ENCODE measurements around the gene LARP4B. TPM values are rescaled to one million over a fixed set of nuclear protein-coding genes. Genes with fewer than 3 reads are reported as not detected.
A peak's percentile ranks its signal among the peaks of the same experiment; 100 is the strongest.

LARP4B gene
- polyA plus RNA-seq, 1 of the 3 experiments (the other 2 are of a cell fraction), result 23.3 TPM

DNA sequence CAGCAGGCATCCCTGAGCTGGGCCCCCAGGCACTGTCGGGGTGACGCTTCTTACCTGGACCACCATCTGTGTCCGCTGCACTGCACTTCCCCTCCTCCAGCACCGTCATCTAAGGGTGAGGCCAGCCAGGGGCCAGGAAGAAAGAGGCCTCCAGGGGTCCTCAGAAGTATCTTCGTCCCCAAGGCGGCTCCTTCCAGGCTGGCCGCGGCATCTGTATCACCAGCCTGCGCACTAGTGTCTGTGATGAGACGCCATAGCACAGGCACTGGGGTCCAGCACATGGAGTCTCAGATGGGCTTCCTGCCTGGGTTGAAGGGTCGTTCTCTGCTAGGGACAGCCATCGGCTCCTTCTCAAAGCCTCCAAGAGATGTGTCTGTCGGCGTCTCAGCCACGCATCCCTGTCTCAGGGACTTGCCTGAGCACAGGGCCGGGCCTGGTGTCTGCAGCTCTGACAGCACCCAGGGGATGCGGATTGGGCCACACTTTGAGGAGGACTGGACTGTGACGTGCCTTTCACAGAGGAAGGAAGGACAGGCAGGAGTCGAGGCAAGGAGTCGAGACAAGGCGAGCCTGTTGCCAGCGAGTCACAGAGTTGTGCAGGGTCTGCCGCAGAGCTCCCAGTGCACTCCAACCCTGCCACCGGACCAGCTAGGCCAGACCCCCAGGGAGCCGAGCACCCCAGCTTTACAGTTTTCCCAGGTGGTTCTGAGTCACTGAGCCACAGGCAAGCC, 140.5 kb downstream of the LARP4B start (continued):
- TF ChIP-seq, protein P1, sequence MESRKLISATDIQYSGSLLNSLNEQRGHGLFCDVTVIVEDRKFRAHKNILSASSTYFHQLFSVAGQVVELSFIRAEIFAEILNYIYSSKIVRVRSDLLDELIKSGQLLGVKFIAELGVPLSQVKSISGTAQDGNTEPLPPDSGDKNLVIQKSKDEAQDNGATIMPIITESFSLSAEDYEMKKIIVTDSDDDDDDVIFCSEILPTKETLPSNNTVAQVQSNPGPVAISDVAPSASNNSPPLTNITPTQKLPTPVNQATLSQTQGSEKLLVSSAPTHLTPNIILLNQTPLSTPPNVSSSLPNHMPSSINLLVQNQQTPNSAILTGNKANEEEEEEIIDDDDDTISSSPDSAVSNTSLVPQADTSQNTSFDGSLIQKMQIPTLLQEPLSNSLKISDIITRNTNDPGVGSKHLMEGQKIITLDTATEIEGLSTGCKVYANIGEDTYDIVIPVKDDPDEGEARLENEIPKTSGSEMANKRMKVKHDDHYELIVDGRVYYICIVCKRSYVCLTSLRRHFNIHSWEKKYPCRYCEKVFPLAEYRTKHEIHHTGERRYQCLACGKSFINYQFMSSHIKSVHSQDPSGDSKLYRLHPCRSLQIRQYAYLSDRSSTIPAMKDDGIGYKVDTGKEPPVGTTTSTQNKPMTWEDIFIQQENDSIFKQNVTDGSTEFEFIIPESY (IDR thresholded peaks at IDR 0.05; ENCODE audit: borderline replicate concordance, low read depth), result no peak
- TF ChIP-seq EP300 (IDR thresholded peaks at IDR 0.05; ENCODE audit: borderline replicate concordance in 1 of 2, low read depth in 1 of 2, low read length in 1 of 2), result no peak

DNA sequence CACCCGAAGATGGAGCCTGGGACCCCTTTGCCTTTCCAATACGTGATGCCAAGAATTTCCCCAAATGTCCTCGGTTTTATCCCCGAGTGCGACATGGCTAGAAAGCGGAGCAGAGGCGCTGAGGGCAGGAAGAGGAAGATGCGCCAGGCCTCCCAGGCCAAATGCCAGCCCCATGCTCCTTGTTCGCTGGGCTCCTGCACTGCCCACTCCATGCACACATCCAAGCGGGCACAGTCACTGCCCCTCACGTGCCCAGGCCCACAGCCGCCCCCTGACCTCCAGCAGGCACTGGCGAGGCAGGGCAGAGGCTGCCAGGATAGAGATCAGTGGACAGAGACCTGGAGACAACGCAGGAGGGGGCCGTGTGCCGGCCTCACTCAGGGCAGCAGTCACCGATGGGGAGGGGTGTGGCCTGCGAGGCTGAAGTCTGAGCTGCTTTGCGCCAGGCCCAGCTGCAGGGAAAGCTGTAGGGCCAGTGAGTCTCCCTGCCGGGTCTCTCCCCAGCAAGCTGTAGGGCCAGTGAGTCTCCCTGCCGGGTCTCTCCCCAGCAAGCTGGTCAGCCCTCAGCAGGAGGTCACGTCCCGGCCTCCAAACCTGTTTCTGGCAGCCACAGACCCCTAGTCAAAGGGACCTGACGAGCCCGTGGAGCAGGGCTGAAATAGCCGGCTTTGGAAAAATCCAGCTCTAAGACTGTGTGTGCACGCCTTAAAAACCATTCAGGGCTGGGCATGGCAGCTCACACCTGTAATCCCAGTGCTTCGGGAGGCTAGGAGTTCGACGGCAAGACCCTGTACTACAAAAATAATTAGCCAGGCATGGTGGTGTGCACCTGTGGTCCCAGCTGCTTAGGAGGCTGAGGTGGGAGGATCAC, 141.4 kb downstream of the LARP4B start:
- no peak overlapping the region for H3K4me2 ChIP-seq
- WGBS (ENCODE audit: low lambda C conversion rate), result 80% methylated on average over 26 of the region's 30 CpGs
- H3K79me2 ChIP-seq (ENCODE audit: insufficient read depth), result no peaks in the 10 kb centered on the region
- no peaks in the 10 kb centered on the region for H3K9me3 ChIP-seq
- H4K20me1 ChIP-seq (ENCODE audit: insufficient read depth), result no peaks in the 10 kb centered on the region
- H3K27me3 ChIP-seq (ENCODE audit: insufficient read depth), result no peaks in the 10 kb centered on the region
- CTCF ChIA-PET, result interaction anchor here (0.6 to 3.9 kb wide), 34 partner anchors 12 to 626 kb away, joined by 3 to 54 read pairs (median 4); no protein-coding TSS in a partner anchor
- TF ChIP-seq FOXJ3 (CRISPR knock-in tag; IDR thresholded peaks at IDR 0.05), result no peak
- TF ChIP-seq, protein P2, sequence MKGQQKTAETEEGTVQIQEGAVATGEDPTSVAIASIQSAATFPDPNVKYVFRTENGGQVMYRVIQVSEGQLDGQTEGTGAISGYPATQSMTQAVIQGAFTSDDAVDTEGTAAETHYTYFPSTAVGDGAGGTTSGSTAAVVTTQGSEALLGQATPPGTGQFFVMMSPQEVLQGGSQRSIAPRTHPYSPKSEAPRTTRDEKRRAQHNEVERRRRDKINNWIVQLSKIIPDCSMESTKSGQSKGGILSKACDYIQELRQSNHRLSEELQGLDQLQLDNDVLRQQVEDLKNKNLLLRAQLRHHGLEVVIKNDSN (IDR thresholded peaks at IDR 0.05; ENCODE audit: borderline replicate concordance, low read depth), result no peak
- TF ChIP-seq NRF1 (IDR thresholded peaks at IDR 0.05; ENCODE audit: low read depth, low read length), result no peak
- TF ChIP-seq, protein P3, sequence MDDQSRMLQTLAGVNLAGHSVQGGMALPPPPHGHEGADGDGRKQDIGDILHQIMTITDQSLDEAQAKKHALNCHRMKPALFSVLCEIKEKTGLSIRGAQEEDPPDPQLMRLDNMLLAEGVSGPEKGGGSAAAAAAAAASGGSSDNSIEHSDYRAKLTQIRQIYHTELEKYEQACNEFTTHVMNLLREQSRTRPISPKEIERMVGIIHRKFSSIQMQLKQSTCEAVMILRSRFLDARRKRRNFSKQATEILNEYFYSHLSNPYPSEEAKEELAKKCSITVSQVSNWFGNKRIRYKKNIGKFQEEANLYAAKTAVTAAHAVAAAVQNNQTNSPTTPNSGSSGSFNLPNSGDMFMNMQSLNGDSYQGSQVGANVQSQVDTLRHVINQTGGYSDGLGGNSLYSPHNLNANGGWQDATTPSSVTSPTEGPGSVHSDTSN (IDR thresholded peaks at IDR 0.05), result no peak
- TF ChIP-seq GABPA (IDR thresholded peaks at IDR 0.05; ENCODE audit: low read depth), result no peak
- TF ChIP-seq EP300 (IDR thresholded peaks at IDR 0.05; ENCODE audit: borderline replicate concordance in 1 of 2, low read depth in 1 of 2, low read length in 1 of 2), result no peak
- TF ChIP-seq SIN3A (IDR thresholded peaks at IDR 0.05; ENCODE audit: borderline replicate concordance, low read depth, low read length), result no peak
- TF ChIP-seq TAF1 (IDR thresholded peaks at IDR 0.05; ENCODE audit: borderline replicate concordance, low read depth, low read length), result no peak
- no peak for TF ChIP-seq FOXM1 (IDR thresholded peaks at IDR 0.05; ENCODE audit: low read depth)
- TF ChIP-seq, protein P4, sequence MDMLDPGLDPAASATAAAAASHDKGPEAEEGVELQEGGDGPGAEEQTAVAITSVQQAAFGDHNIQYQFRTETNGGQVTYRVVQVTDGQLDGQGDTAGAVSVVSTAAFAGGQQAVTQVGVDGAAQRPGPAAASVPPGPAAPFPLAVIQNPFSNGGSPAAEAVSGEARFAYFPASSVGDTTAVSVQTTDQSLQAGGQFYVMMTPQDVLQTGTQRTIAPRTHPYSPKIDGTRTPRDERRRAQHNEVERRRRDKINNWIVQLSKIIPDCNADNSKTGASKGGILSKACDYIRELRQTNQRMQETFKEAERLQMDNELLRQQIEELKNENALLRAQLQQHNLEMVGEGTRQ (IDR thresholded peaks at IDR 0.05; ENCODE audit: borderline replicate concordance, low read depth, low read length), result no peak
- TF ChIP-seq RAD21 (IDR thresholded peaks at IDR 0.05; ENCODE audit: low read length), result no peak
- TF ChIP-seq EZH2phosphoT487 (IDR thresholded peaks at IDR 0.05; ENCODE audit: borderline replicate concordance, low read depth), result no peak
- no peak overlapping the region for H3K27ac ChIP-seq (ENCODE audit: low read depth in 2 of 2, low read length in 1 of 2)
- no peak overlapping the region for H3K4me3 ChIP-seq (ENCODE audit: low read depth in 2 of 2, low read length in 1 of 2)
- no peaks in the 10 kb centered on the region for H3F3A ChIP-seq (replicated peaks; ENCODE audit: insufficient read depth)
- POLR2A ChIA-PET, result no interaction called here
- peak; percentile 50 for DNase-seq
- no peaks in the 10 kb centered on the region for H3K9me2 ChIP-seq
- peaks cover 0 to 15% of the 10 kb centered on the region in 2 experiments; a peak in 1 of 4 replicates for H3K4me1 ChIP-seq (ENCODE audit: control insufficient read depth in 1 of 2, insufficient read depth in 2 of 2, low read depth in 1 of 2, low read length in 1 of 2)
- no peak overlapping the region for H2AFZ ChIP-seq (ENCODE audit: low read depth)
- no peak overlapping the region for H3K9ac ChIP-seq
- H3K36me3 ChIP-seq (replicated peaks in 1 of 2; ENCODE audit: control insufficient read depth in 1 of 2, insufficient read depth in 2 of 2, low read length in 1 of 2), result no peaks in the 10 kb centered on the region
